ENCODE results near the gene OR51S1.
"Not testable (repeated sequence)": the region's sequence is repeated elsewhere in the genome, so short reads cannot be mapped to it uniquely, and the experiment has no call there.

The OR51S1 gene

GRCh38 chr11:4801316-4801715 is 47.7 kb downstream of the OR51S1 start:
- DNase-seq, result not testable (repeated sequence)

- DNase-seq, result no peak
Measured at GRCh38 chr11:4798427-4799183, 50.4 kb downstream of the OR51S1 start.

Measured in DMS153 (cell line).